Glutamatergic neuron (in vitro differentiated cells): ENCODE results near the gene SHROOM3. TPM values are rescaled to one million over a fixed set of nuclear protein-coding genes. Genes with fewer than 3 reads are reported as not detected.
A peak's percentile ranks its signal among the peaks of the same experiment; 100 is the strongest.

Experiments used
- DNase-seq: peaks from one replicate; pipeline ENCODE4 v3.0.0; 2022
- H3K27ac Mint-ChIP-seq: one replicate; pipeline ENCODE4 v1.8.0; 2020; ENCODE audit warnings: mild to moderate bottlenecking, mixed read lengths, inconsistent platforms; ENCODE audit not compliant: unreplicated experiment
- H3K27me3 Mint-ChIP-seq: one replicate; pipeline ENCODE4 v1.8.0; 2020; ENCODE audit warnings: mild to moderate bottlenecking, moderate library complexity, mixed read lengths, inconsistent platforms; ENCODE audit not compliant: unreplicated experiment
- H3K36me3 Mint-ChIP-seq: one replicate; pipeline ENCODE4 v1.8.0; 2020; ENCODE audit warnings: mild to moderate bottlenecking, mixed read lengths, inconsistent platforms; ENCODE audit not compliant: unreplicated experiment
- H3K4me1 Mint-ChIP-seq: one replicate; pipeline ENCODE4 v1.8.0; 2020; ENCODE audit warnings: mild to moderate bottlenecking, low read depth, mixed read lengths, inconsistent platforms; ENCODE audit not compliant: unreplicated experiment
- H3K4me3 Mint-ChIP-seq: one replicate; pipeline ENCODE4 v1.8.0; 2020; ENCODE audit warnings: mild to moderate bottlenecking, mixed read lengths, inconsistent platforms; ENCODE audit not compliant: unreplicated experiment
- H3K9me3 Mint-ChIP-seq: one replicate; pipeline ENCODE4 v1.8.0; 2020; ENCODE audit warnings: mild to moderate bottlenecking, moderate library complexity, mixed read lengths, inconsistent platforms; ENCODE audit not compliant: unreplicated experiment
- CTCF ChIP-seq: fragments of 200-600 bp; sonication (generic); IDR thresholded peaks from one replicate; pipeline ENCODE4 v1.5.0; 2021; ENCODE audit not compliant: partially characterized antibody, unreplicated experiment
- total RNA-seq: library from RNA; stranded (reverse); fragmentation: NEBNext Ultra II Directional; extraction: Animal tissue kit (Norgen Biotek cat#: 25700); gene quantifications from one replicate; pipeline ENCODE4 v1.2.1, GENCODE V29; 2021; ENCODE audit not compliant: unreplicated experiment

Gene SHROOM3
- total RNA-seq, 1 donor from 2014 or later, result 1.9 TPM

DNA sequence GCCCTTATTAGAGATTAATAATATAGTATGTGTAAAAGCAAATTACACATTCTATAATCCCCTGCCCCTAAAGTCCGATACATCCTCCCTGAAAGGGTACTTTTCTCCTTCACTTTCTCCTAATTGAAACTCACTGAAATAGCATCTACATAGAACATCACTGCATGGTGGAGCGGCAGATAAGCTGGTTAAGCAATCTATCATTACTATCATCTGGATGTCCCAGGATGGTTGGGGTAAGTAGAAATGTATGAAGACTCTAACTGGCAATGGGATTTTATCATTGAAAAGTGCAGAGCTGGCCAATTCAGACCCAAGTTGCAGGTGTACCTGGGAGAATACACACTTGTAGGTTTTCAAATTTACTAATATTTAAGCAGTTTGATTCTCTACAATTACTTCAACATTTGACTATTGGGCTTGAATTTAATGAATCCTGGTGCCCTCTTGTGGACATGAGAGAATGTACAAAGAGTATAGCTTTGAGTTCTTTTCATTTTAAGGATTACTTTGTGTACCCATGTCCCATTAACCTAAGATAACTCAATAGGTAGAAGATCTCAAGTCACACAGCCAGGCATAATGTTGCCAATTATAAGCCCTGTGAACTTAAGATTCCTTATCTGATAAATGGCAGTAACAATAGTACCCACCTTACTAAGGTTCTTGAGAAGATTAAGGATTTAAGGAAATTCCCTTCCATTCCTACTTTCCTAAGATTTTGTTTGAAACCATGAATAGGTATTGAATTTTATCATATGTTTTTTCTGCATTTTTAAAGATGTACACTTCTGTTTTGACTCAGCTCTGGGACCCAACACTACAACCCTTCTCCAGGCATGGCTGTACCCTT, 69.8 kb downstream of the SHROOM3 start:
- H3K9me3 Mint-ChIP-seq, result no peaks in the 10 kb centered on the region
- H3K27ac Mint-ChIP-seq, result no peak overlapping the region
- H3K4me3 Mint-ChIP-seq, result no peak overlapping the region
- no peak for DNase-seq
- peak; percentile 67 for TF ChIP-seq CTCF
- no peaks in the 10 kb centered on the region for H3K27me3 Mint-ChIP-seq
- no peaks in the 10 kb centered on the region for H3K36me3 Mint-ChIP-seq
- no peaks in the 10 kb centered on the region for H3K4me1 Mint-ChIP-seq

DNA sequence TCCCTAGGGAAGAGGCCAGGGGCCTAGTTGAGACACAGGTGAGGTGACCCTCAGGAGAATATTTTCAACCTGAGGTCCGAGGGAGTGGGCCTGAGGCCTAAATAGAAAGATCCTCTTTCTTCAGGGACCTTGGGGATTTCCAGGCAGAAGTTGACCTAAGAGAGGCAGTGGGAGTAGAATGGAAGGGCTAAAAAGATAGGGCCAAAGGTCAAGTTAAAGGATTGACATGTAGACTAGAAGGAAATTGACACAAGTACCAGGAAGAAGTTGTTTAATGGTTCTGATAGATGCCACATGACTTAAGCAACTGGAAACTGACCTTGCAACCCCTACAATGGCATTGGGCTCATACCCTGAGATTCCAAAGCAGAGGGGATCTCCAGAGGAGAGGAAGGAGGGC, 76.9 kb downstream of the SHROOM3 start:
- Mint-ChIP-seq H3K4me1 (peaks cover 6% of the 10 kb centered on the region), H3K27ac (no peak overlapping the region), H3K27me3 (peaks cover 1% of the 10 kb centered on the region), H3K4me3 (no peak overlapping the region), H3K36me3 (peaks cover 6% of the 10 kb centered on the region), H3K9me3 (peaks cover 3% of the 10 kb centered on the region)
- no peak for DNase-seq
- no peak for TF ChIP-seq CTCF

DNA sequence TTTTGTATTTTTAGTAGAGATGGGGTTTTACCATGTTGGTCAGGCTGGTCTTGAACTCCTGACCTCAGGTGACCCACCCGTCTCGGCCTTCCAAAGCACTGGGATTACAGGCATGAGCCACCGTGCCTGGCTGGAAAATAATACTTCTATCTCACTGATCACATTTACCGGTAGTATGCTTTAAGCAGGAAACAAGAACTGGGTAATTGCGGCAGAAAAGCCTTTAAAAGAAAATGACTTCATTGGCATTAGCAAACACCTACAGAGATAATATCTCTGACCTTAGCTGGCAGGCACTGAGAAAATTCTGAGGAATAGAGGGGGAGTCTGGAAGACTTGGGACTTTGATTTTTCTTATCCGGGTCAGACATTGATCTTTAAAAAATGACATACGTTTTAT, 78.5 kb downstream of the SHROOM3 start:
- no peak overlapping the region for H3K4me3 Mint-ChIP-seq
- H3K27me3 Mint-ChIP-seq, result peaks cover 1% of the 10 kb centered on the region
- peaks cover 6% of the 10 kb centered on the region for H3K36me3 Mint-ChIP-seq
- peaks cover 3% of the 10 kb centered on the region for H3K9me3 Mint-ChIP-seq
- peaks cover 6% of the 10 kb centered on the region for H3K4me1 Mint-ChIP-seq
- DNase-seq, result no peak
- no peak for TF ChIP-seq CTCF
- no peak overlapping the region for H3K27ac Mint-ChIP-seq

GRCh38 chr4:76514087-76514486, 79.1 kb downstream of the SHROOM3 start:
- H3K27me3 Mint-ChIP-seq, result peaks cover 1% of the 10 kb centered on the region
- no peak overlapping the region for H3K4me3 Mint-ChIP-seq
- no peak overlapping the region for H3K27ac Mint-ChIP-seq
- no peak for DNase-seq
- TF ChIP-seq CTCF, result no peak
- peaks cover 3% of the 10 kb centered on the region for H3K9me3 Mint-ChIP-seq
- peaks cover 6% of the 10 kb centered on the region for H3K4me1 Mint-ChIP-seq
- H3K36me3 Mint-ChIP-seq, result peaks cover 6% of the 10 kb centered on the region
